Mesenchymal stem cell (in vitro differentiated cells and primary cell): ENCODE results near the gene EMID1.
"Not testable (repeated sequence)": the region's sequence is repeated elsewhere in the genome, so short reads cannot be mapped to it uniquely, and the experiment has no call there.

Experiments
- DNase-seq: peaks from one replicate; pipeline ENCODE4 v3.0.0-alpha.2; 2013
- H2AFZ ChIP-seq: one replicate; pipeline ENCODE4 v1.6.1; 2013; ENCODE audit warnings: low read depth, mild to moderate bottlenecking, control low read depth, inconsistent platforms, low read length, moderate library complexity
- H2AK5ac ChIP-seq: 2 replicates; pipeline ENCODE4 v1.6.1; 2013; ENCODE audit warnings: low read length, moderate library complexity, mild to moderate bottlenecking, inconsistent platforms; ENCODE audit not compliant: severe bottlenecking
- H2BK120ac ChIP-seq: one replicate; pipeline ENCODE4 v1.6.1; 2013; ENCODE audit warnings: low read depth, mild to moderate bottlenecking, inconsistent platforms, low read length, moderate library complexity
- H2BK12ac ChIP-seq, 2 experiments: one replicate each; pipeline ENCODE4 v1.6.1; 2013; ENCODE audit warnings: inconsistent platforms in 2 of 2, low read length in 2 of 2, mild to moderate bottlenecking in 2 of 2, moderate library complexity in 2 of 2, control low read depth in 1 of 2
- H2BK15ac ChIP-seq: one replicate; pipeline ENCODE4 v1.6.1; 2013; ENCODE audit warnings: mild to moderate bottlenecking, low read depth, inconsistent platforms; ENCODE audit not compliant: poor library complexity, severe bottlenecking
- H2BK5ac ChIP-seq: 2 replicates; pipeline ENCODE4 v1.6.1; 2013; ENCODE audit warnings: low read depth, mild to moderate bottlenecking, low read length, control low read depth, inconsistent platforms; ENCODE audit not compliant: poor library complexity, severe bottlenecking
- H3K14ac ChIP-seq, 2 experiments: one replicate each; pipeline ENCODE4 v1.6.1; 2013; ENCODE audit warnings: inconsistent platforms in 2 of 2, low read length in 2 of 2, control low read depth in 1 of 2, mild to moderate bottlenecking in 1 of 2, moderate library complexity in 1 of 2
- H3K18ac ChIP-seq, 2 experiments: one replicate each; pipeline ENCODE4 v1.6.1; 2013; ENCODE audit warnings: inconsistent platforms in 2 of 2, low read length in 2 of 2, control low read depth in 1 of 2, low read depth in 1 of 2, mild to moderate bottlenecking in 1 of 2
- H3K23ac ChIP-seq, 2 experiments: one replicate each; pipeline ENCODE4 v1.6.1; 2013; ENCODE audit warnings: inconsistent platforms in 2 of 2, low read length in 2 of 2, mild to moderate bottlenecking in 2 of 2, moderate library complexity in 2 of 2, control low read depth in 1 of 2
- H3K27ac ChIP-seq: 2 replicates; pipeline ENCODE4 v1.5.1; 2013; ENCODE audit warnings: mild to moderate bottlenecking, moderate library complexity, low read length, control low read depth, inconsistent platforms; ENCODE audit not compliant: poor library complexity, severe bottlenecking
- H3K27me3 ChIP-seq, 2 experiments: 2 replicates each; pipeline versions ENCODE4 v1.6.1 to v1.7.0; 2013; ENCODE audit warnings: low read length in 2 of 2, mild to moderate bottlenecking in 2 of 2, moderate library complexity in 2 of 2, control low read depth in 1 of 2, inconsistent platforms in 1 of 2; ENCODE audit not compliant: control insufficient read depth in 1 of 2, insufficient read depth in 1 of 2
- H3K36me3 ChIP-seq, 2 experiments: 2 replicates each; pipeline versions ENCODE4 v1.6.1 to v1.7.0; 2013; ENCODE audit warnings: low read length in 2 of 2, control low read depth in 1 of 2, inconsistent platforms in 1 of 2, low read depth in 1 of 2, mild to moderate bottlenecking in 1 of 2; ENCODE audit not compliant: insufficient read depth in 2 of 2, control insufficient read depth in 1 of 2
- H3K4ac ChIP-seq, 2 experiments: one replicate each; pipeline ENCODE4 v1.6.1; 2013; ENCODE audit warnings: inconsistent platforms in 2 of 2, low read length in 2 of 2, mild to moderate bottlenecking in 2 of 2, moderate library complexity in 2 of 2, control low read depth in 1 of 2, low read depth in 1 of 2
- H3K4me1 ChIP-seq: 2 replicates; pipeline ENCODE4 v1.6.1; 2013; ENCODE audit warnings: low read depth, low read length, control low read depth; ENCODE audit not compliant: control insufficient read depth, insufficient read depth
- H3K4me2 ChIP-seq: 2 replicates; pipeline ENCODE4 v1.6.1; 2013; ENCODE audit warnings: low read length, mild to moderate bottlenecking, inconsistent platforms; ENCODE audit not compliant: poor library complexity, severe bottlenecking
- H3K4me3 ChIP-seq, 2 experiments: 2 replicates each; pipeline versions ENCODE4 v1.5.1 to v1.7.0; 2013; ENCODE audit warnings: low read length in 2 of 2, mild to moderate bottlenecking in 2 of 2, control low read depth in 1 of 2, low read depth in 1 of 2; ENCODE audit not compliant: insufficient read depth in 1 of 2
- H3K79me1 ChIP-seq: replicated peaks from 2 replicates; pipeline ENCODE4 v1.6.1; 2013; ENCODE audit warnings: mild to moderate bottlenecking, control low read depth, low read length, inconsistent platforms; ENCODE audit not compliant: poor library complexity, severe bottlenecking
- H3K9ac ChIP-seq: 2 replicates; pipeline ENCODE4 v1.7.0; 2013; ENCODE audit warnings: mild to moderate bottlenecking, low read length, moderate library complexity
- H3K9me3 ChIP-seq: 2 replicates; pipeline ENCODE4 v1.7.0; 2013; ENCODE audit warnings: mild to moderate bottlenecking, low read length; ENCODE audit not compliant: control insufficient read depth
- H4K8ac ChIP-seq: one replicate; pipeline ENCODE4 v1.6.1; 2013; ENCODE audit warnings: inconsistent platforms, mild to moderate bottlenecking, low read length, moderate library complexity
- H4K91ac ChIP-seq: one replicate; pipeline ENCODE4 v1.6.1; 2013; ENCODE audit warnings: mild to moderate bottlenecking, low read length, inconsistent platforms
- WGBS: methylation state at CpG from one replicate; pipeline ENCODE4 v1.1.7; 2013; ENCODE audit warnings: mixed read lengths; 5-methylcytosine and 5-hydroxymethylcytosine counted together

EMID1 gene

GRCh38 chr22:29218758-29219408 is 13.2 kb downstream of the EMID1 start:
- Histone ChIP-seq H2BK15ac (no peak overlapping the region), H3K27ac (no peak overlapping the region)

GRCh38 chr22:29219409-29219782 is 13.7 kb downstream of the EMID1 start:
- 80% methylated on average over 2 of the region's 2 CpGs for WGBS
- not testable (repeated sequence) for H3K27ac ChIP-seq, H2BK120ac ChIP-seq

More at GRCh38 chr22:29218758-29219408, 13.2 kb downstream of the EMID1 start:
- Histone ChIP-seq H2BK120ac (no peak overlapping the region), H3K9me3 (no peaks in the 10 kb centered on the region), H3K9ac (no peak overlapping the region), H3K4ac (no peak overlapping the region), H3K4me1 (no peaks in the 10 kb centered on the region), H3K4me2 (no peak overlapping the region), H3K4me3 (no peak overlapping the region), H2AK5ac (no peak overlapping the region), H3K23ac (no peak overlapping the region), H3K18ac (no peak overlapping the region), H4K91ac (no peak overlapping the region), H2BK12ac (no peak overlapping the region), H3K14ac (no peak overlapping the region), H2BK5ac (no peak overlapping the region), H3K36me3 (no peaks in the 10 kb centered on the region), H3K27me3 (peaks cover 38 to 40% of the 10 kb centered on the region in 2 experiments), H4K8ac (no peak overlapping the region), H2AFZ (no peak overlapping the region), H3K79me1 (no peaks in the 10 kb centered on the region)
- DNase-seq = no peak
- 85% methylated on average over 11 of the region's 11 CpGs for WGBS

DNA sequence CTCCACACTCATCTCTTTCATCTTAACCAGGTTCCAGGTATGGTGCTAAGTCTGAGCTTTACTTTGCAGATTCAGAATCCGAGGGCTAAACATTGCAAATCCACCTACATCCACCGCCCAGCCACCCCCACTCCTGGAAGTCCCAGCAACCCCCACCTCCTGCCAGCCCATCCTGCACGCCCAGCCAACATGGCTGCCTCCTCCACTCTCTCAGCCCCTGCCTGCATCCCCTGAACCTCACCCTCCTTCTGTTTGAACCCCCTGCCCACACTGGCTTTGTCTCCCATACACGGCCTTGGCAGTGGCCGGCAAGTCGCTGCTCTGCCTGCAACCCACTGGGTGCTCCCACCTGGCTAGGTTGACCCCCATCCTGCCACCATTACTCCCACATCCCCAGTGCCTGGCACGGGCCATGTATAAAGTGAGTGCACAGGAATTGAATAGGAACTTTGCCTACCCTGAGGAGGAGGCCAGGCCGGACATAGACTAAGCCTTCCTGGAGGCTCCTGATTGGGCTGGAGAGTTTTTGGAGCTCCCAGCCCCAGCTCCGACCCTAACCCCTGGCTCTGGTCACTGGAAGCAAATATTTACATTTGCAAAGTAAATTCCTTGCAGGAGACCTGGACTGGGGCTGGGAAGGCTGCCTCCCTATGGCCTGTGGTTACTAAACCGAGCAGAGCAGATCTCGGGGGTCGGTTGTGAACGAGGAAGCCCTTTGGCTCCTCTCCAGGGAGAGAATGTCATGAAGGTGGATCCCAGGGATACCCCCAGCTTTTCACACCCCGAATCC is 14.4 kb downstream of the EMID1 start:
- H3K18ac ChIP-seq = peak overlapping the region; percentile 7 to 45
- peak overlapping the region; percentile 59 for H4K8ac ChIP-seq
- H3K4me2 ChIP-seq = no peak overlapping the region
- no peak overlapping the region for H2AFZ ChIP-seq
- H3K27ac ChIP-seq = no peak overlapping the region
- H2AK5ac ChIP-seq = no peak overlapping the region
- H3K27me3 ChIP-seq = peaks cover 26 to 35% of the 10 kb centered on the region in 2 experiments
- no peaks in the 10 kb centered on the region for H3K36me3 ChIP-seq
- no peak overlapping the region for H2BK15ac ChIP-seq
- no peak overlapping the region for H3K14ac ChIP-seq
- H3K4ac ChIP-seq = peak overlapping the region in 1 of 2 experiments; percentile 5
- WGBS = 65% methylated on average over 14 of the region's 14 CpGs
- H3K9me3 ChIP-seq = no peaks in the 10 kb centered on the region
- no peak for DNase-seq
- no peak overlapping the region for H3K9ac ChIP-seq
- no peak overlapping the region for H3K4me3 ChIP-seq
- H2BK120ac ChIP-seq = no peak overlapping the region
- no peak overlapping the region for H3K23ac ChIP-seq
- peak overlapping the region; percentile 47 for H4K91ac ChIP-seq
- H3K4me1 ChIP-seq = no peaks in the 10 kb centered on the region
- H3K79me1 ChIP-seq = no peaks in the 10 kb centered on the region
- H2BK5ac ChIP-seq = no peak overlapping the region
- peak overlapping the region in 1 of 2 experiments; percentile 8 for H2BK12ac ChIP-seq

More at GRCh38 chr22:29219409-29219782, 13.7 kb downstream of the EMID1 start:
- not testable (repeated sequence) for H3K36me3 ChIP-seq, H2BK5ac ChIP-seq, H3K4me3 ChIP-seq, H2BK12ac ChIP-seq, H3K79me1 ChIP-seq, H3K4ac ChIP-seq, H3K4me2 ChIP-seq, H3K18ac ChIP-seq, DNase-seq, H4K91ac ChIP-seq, H3K9ac ChIP-seq, H2BK15ac ChIP-seq, H3K14ac ChIP-seq, H3K9me3 ChIP-seq, H2AFZ ChIP-seq, H2AK5ac ChIP-seq, H4K8ac ChIP-seq, H3K23ac ChIP-seq, H3K4me1 ChIP-seq
- peaks cover 33 to 36% of the 10 kb centered on the region in 2 experiments for H3K27me3 ChIP-seq

DNA sequence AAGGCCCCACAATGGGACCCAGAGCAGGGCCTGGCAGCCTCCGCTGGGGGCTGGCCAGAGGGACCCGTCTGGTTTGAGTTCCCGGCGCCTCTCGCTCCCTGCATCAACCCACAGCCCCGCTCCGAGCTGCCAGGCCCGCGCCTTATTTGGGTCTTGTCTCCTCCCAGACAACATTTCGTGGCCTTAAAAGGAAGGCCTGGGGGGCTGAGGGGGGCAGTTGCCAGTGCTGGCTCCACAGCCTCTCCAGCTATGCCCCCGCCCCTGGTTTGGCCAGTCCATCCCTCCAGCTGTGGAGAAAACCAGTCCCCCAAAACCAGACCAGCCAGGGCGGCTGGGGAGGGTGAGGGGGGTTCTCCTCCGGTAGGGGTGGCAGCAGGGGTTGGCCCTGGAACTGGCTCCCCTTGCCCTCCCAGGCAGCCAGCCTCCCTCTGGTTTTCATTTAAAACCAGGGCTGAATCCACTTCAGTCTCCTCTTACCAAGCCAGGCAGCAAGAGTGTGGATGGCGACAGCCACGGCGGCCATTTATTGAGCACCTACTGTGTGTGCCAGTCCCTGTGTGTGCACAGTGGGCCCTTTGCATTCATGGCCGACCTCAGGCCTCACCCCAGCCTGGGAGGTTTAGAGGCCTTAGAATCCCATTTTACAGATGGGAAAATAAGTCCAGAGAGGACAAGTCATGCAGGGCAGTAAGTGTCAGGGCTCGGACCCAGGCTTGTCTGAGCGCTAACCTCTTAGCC is 18.6 kb downstream of the EMID1 start:
- Histone ChIP-seq H3K79me1 (no peaks in the 10 kb centered on the region), H3K9me3 (no peaks in the 10 kb centered on the region), H2AFZ (no peak overlapping the region), H3K36me3 (no peaks in the 10 kb centered on the region), H2BK12ac (no peak overlapping the region), H2BK120ac (no peak overlapping the region), H3K27me3 (peaks cover 4 to 18% of the 10 kb centered on the region in 2 experiments), H4K8ac (no peak overlapping the region), H2BK15ac (no peak overlapping the region), H3K27ac (no peak overlapping the region), H3K4me1 (peaks cover 5% of the 10 kb centered on the region), H3K18ac (no peak overlapping the region), H3K4me2 (no peak overlapping the region), H3K9ac (no peak overlapping the region), H3K4ac (no peak overlapping the region), H3K4me3 (no peak overlapping the region), H4K91ac (peak overlapping the region; percentile 55), H2AK5ac (no peak overlapping the region), H3K23ac (no peak overlapping the region), H3K14ac (no peak overlapping the region), H2BK5ac (no peak overlapping the region)
- 86% methylated on average over 16 of the region's 19 CpGs for WGBS
- no peak for DNase-seq
